Measurements from ENCODE around the gene EVI2A.

The EVI2A gene

DNA sequence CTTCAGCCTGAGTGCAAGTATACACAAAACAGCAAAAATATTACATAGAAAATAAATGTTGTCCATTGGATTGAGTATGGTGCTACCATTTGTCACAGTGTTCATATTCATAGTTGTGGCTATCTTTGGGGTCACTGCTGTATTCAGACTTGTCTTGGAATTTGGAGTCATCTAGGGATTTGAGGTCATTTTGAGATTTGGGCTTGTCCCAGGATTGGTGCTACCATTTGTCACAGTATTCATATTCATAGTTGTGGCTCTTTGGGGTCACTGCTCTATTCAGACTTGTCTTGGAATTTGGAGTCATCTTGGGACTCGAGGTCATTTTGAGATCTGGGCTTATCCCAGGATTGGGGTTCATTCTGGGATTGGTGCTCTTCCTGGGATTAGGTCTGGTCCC, 49.2 kb downstream of the EVI2A start:
- DNase-seq: no peak

DNA sequence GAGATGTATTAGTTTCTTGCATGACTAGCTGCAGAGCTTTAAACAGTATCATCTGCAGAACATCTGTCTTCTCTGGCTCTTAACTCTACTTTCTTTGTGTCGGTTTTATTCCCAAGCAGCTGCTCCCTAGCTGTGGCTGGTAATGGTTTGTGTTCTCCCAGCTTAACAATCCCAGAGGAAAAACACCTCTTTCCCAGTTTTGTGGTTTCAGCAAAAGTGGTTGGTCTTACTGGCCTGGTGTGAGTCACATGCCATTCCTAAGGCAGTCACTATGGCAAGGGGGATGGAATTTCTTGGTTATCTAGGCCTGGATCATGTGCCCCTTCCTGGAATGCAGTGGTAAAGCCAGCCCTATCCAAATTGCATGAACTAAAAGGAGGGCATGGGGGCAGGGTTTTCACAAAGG, 51.8 kb downstream of the EVI2A start:
- DNase-seq: no peak

DNA sequence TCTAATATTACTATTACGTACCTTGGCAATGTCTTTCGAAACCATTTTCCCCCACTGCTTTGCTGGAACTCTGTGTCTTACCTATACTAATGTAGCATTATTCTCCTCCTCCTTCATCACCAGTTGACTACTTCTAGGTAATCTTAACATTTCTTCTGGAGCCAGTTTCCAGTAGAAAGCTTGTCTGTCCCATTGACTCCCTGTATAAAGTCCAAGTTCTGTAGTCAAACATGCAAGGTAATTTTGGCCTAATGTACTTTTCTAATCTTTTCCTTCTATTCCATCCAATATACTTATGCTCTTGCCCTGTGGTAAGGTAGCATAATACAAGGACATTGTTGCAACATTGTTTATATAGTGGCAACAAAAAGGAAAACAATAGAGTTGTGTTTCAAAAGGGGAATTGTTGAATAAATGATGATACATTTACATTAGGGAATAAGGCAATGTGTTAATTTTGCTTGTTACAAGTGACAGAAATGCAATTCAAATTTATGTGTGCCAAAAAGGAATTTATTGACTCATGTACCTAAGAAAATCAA, 52.3 kb downstream of the EVI2A start:
- DNase-seq: no peak
